ENCODE measurements around the gene FRMD3. TPM values are rescaled to one million over a fixed set of nuclear protein-coding genes. Genes with fewer than 3 reads are reported as not detected.
A peak's percentile ranks its signal among the peaks of the same experiment; 100 is the strongest.

Gene FRMD3
- total and polyA plus RNA-seq, 4 donors: 0.16 to 0.75 (median 0.48) TPM

DNA sequence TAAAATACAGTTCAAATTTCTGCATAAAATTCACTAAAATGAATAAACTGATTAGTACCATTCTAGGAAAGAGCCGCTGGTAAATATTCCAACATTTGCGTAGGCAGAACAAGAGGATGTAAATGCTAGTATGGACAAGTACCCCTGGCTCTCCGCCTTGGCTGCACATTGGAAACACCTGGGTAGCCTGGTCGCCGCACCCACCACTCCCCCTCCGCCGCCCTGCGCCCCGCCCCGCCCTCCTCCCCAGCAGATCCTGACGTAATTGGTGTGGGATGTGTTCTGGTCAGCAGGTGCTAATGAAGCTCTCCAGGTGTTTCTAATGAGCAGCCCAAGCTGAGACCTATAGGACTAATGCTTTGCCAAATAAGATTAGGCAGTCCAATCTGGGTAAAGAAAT lies 225.7 kb downstream of the FRMD3 start (continued):
- TF ChIP-seq, protein P1, sequence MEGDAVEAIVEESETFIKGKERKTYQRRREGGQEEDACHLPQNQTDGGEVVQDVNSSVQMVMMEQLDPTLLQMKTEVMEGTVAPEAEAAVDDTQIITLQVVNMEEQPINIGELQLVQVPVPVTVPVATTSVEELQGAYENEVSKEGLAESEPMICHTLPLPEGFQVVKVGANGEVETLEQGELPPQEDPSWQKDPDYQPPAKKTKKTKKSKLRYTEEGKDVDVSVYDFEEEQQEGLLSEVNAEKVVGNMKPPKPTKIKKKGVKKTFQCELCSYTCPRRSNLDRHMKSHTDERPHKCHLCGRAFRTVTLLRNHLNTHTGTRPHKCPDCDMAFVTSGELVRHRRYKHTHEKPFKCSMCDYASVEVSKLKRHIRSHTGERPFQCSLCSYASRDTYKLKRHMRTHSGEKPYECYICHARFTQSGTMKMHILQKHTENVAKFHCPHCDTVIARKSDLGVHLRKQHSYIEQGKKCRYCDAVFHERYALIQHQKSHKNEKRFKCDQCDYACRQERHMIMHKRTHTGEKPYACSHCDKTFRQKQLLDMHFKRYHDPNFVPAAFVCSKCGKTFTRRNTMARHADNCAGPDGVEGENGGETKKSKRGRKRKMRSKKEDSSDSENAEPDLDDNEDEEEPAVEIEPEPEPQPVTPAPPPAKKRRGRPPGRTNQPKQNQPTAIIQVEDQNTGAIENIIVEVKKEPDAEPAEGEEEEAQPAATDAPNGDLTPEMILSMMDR (IDR thresholded peaks at IDR 0.05; ENCODE audit: low read depth, low read length, missing input control): no peak
- no peak for TF ChIP-seq RAD21 (IDR thresholded peaks at IDR 0.05)

DNA sequence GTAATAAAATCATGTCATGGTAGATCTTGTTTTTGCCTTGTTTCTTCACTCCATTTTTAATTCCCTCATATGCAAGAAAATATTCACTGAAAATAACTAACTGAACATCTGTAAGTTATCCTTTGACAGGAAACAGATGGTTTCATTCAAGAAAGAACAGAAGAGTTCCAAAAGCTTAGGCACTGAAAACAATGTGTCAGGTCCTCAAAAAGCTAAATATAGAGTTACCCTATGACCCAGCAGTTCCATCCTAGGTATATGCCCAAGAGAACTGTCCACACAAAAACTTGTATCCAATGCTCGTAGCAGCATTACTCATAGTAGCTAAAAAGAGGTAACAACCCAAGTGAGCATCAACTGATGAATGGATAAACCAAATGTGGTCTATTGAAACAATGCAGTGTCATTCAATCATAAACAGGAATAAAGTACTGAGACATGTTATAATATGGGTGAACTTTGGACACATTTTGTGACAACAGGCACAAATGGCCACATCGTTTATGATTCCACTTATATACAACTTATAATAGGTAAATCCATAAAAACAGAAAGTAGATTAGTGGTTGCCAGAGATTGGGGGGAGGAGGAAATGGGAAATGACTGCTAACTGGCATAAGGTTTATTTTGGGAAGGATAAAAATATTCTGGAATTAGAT lies 231.0 kb downstream of the FRMD3 start:
- no peak overlapping the region for H3K9ac ChIP-seq (ENCODE audit: low read depth in 1 of 2, low read length in 2 of 2)
- TF ChIP-seq, protein P1 (IDR thresholded peaks at IDR 0.05; ENCODE audit: low read depth, low read length, missing input control): no peak
- no peak for TF ChIP-seq FOXA2 (IDR thresholded peaks at IDR 0.05)
- no peak for TF ChIP-seq EGR1 (IDR thresholded peaks at IDR 0.05; ENCODE audit: low read depth in 2 of 2)
- no peak for TF ChIP-seq GABPA (IDR thresholded peaks at IDR 0.05 in 1 of 2, conservative IDR thresholded peaks at IDR 0.05 in 1 of 2)
- TF ChIP-seq, protein P2, sequence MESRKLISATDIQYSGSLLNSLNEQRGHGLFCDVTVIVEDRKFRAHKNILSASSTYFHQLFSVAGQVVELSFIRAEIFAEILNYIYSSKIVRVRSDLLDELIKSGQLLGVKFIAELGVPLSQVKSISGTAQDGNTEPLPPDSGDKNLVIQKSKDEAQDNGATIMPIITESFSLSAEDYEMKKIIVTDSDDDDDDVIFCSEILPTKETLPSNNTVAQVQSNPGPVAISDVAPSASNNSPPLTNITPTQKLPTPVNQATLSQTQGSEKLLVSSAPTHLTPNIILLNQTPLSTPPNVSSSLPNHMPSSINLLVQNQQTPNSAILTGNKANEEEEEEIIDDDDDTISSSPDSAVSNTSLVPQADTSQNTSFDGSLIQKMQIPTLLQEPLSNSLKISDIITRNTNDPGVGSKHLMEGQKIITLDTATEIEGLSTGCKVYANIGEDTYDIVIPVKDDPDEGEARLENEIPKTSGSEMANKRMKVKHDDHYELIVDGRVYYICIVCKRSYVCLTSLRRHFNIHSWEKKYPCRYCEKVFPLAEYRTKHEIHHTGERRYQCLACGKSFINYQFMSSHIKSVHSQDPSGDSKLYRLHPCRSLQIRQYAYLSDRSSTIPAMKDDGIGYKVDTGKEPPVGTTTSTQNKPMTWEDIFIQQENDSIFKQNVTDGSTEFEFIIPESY (IDR thresholded peaks at IDR 0.05): no peak
- TF ChIP-seq RAD21 (IDR thresholded peaks at IDR 0.05): no peak
- no peak for TF ChIP-seq HNF4A (conservative IDR thresholded peaks at IDR 0.05)
- H3K4me1 ChIP-seq (ENCODE audit: control insufficient read depth in 4 of 4, insufficient read depth in 4 of 4, low read length in 3 of 4): peaks cover 0 to 7% (median 3%) of the 10 kb centered on the region in 4 donors
- no peaks in the 10 kb centered on the region for H3K9me3 ChIP-seq (ENCODE audit: control insufficient read depth in 4 of 4, low read length in 3 of 4)
- H3K27ac ChIP-seq (ENCODE audit: low read depth in 1 of 2, low read length in 2 of 2): no peak overlapping the region
- 48% methylated on average over 2 of the region's 2 CpGs for WGBS
- H3K4me3 ChIP-seq (ENCODE audit: low read depth in 1 of 3, low read length in 3 of 3): no peak overlapping the region
- H3K27me3 ChIP-seq (ENCODE audit: control insufficient read depth in 4 of 4, insufficient read depth in 4 of 4, low read length in 3 of 4): no peaks in the 10 kb centered on the region
- H3K36me3 ChIP-seq (ENCODE audit: control insufficient read depth in 4 of 4, insufficient read depth in 3 of 4, low read depth in 1 of 4, low read length in 3 of 4): no peaks in the 10 kb centered on the region
- no peak for DNase-seq (ENCODE audit: low spot score)

DNA sequence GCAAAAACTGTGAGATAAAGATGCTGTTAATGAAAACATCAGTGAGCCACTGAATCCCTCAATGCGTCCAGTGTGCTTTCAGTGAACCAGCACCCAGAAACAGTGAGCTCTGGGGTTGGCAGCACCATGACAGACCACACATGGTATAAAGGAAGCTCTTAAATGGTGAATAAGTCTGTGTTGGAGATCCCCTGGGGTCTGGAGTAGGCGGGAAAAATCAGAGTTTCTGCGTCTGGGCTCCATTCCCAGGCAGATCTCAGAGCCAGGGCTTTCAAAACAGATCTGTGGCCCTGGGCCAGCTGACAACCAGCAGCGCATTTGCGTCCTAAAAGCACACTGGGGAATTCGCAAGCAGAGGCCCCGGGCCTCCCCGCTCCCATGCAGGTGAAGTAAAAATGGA lies 233.5 kb downstream of the FRMD3 start:
- Histone ChIP-seq H3K4me1 (ENCODE audit: control insufficient read depth in 4 of 4, insufficient read depth in 4 of 4, low read length in 3 of 4) (peaks cover 0 to 7% (median 3%) of the 10 kb centered on the region in 4 donors), H3K4me3 (ENCODE audit: low read depth in 1 of 3, low read length in 3 of 3) (no peak overlapping the region), H3K9me3 (ENCODE audit: control insufficient read depth in 4 of 4, low read length in 3 of 4) (no peaks in the 10 kb centered on the region), H3K27me3 (ENCODE audit: control insufficient read depth in 4 of 4, insufficient read depth in 4 of 4, low read length in 3 of 4) (no peaks in the 10 kb centered on the region), H3K27ac (ENCODE audit: low read depth in 1 of 2, low read length in 2 of 2) (no peak overlapping the region), H3K9ac (ENCODE audit: low read depth in 1 of 2, low read length in 2 of 2) (no peak overlapping the region), H3K36me3 (ENCODE audit: control insufficient read depth in 4 of 4, insufficient read depth in 3 of 4, low read depth in 1 of 4, low read length in 3 of 4) (no peaks in the 10 kb centered on the region)
- WGBS: 36% methylated on average over 8 of the region's 8 CpGs
- TF ChIP-seq SP1 (IDR thresholded peaks at IDR 0.05) (peak; percentile 11), RXRA (IDR thresholded peaks at IDR 0.05) (no peak), RAD21 (IDR thresholded peaks at IDR 0.05) (peak in 1 of 2 donors; percentile 30), HNF4A (conservative IDR thresholded peaks at IDR 0.05) (no peak), TAF1 (conservative IDR thresholded peaks at IDR 0.05) (no peak)
- TF ChIP-seq, protein P3, sequence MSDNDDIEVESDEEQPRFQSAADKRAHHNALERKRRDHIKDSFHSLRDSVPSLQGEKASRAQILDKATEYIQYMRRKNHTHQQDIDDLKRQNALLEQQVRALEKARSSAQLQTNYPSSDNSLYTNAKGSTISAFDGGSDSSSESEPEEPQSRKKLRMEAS (IDR thresholded peaks at IDR 0.05): no peak
- DNase-seq (ENCODE audit: low spot score): no peak
